GM18861 (cell line): ENCODE measurements around the gene GALT.

Source experiments
- ATAC-seq: cut with Tn5 transposase; IDR thresholded peaks from one replicate; pipeline ENCODE4 v1.9.1; 2021; ENCODE audit not compliant: unreplicated experiment

The GALT gene

DNA sequence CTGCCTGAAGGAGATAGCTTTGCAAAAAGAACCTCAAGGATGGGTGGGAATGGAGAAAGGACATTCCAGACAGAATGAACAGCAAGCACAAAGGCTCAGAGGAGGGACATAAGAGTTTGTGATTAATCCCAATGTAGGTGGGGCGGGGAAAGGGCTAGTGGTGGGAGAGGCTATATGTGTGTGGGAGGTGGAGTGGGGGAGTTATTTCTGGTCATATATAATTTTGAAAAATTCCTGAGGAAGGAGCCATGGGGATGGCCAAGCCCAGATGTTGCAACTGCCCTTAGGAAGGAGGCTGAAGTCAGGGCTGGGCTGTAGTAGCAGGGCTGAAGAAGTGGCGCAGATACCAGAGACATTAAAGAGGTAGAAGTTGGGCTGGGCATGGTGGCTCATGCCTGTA, 29.4 kb downstream of the GALT start:
- no peak for ATAC-seq

DNA sequence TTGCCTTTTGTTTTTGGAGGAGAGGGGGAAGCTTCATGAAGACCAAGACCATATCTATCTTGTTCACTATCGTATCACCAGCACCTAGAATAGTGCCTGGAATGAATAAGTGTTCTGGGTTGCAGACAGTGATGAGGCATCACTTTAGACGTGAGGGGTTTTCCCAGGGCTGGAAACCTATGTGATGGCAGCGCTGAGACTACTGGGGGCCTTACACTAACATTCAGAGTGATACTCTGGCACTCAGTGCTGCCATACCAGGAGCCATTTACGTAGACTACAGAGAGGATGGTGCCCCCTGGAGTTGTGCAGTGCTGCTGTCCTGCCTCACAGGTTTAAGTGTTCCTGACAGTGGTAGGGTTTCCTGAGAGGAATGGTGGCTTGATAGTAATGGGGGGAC, 37.7 kb downstream of the GALT start:
- no peak for ATAC-seq

- no peak for ATAC-seq
Measured at GRCh38 chr9:34684816-34685215, 38.3 kb downstream of the GALT start.

GRCh38 chr9:34685591-34685990, 39.1 kb downstream of the GALT start:
- ATAC-seq: no peak

- ATAC-seq: no peak
Measured at GRCh38 chr9:34686231-34686630, 39.8 kb downstream of the GALT start.

DNA sequence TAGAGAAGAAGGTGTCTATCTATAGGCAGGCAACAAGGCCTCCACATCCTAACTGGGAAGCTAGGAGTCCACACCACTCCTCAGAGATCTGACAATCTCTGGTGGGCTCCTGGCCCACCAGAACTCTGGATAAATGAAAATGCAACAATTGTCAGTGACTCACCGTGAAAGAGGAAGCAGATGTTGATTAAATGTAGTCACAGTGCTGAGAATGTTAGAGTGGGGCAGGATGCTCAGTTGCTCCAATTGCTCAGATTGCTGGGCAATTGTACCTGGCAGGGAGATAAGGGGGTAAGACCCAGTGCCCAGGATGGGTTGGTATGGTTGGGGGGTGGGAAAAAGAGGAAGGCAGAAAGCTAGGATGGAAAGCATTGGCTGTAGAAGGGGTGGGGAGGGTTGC, 40.3 kb downstream of the GALT start:
- no peak for ATAC-seq

GRCh38 chr9:34687276-34688030, 41.0 kb downstream of the GALT start:
- no peak for ATAC-seq

GRCh38 chr9:34688329-34689115, 42.0 kb downstream of the GALT start:
- no peak for ATAC-seq

GRCh38 chr9:34689116-34689470, 42.6 kb downstream of the GALT start:
- no peak for ATAC-seq

- ATAC-seq: no peak
Measured at GRCh38 chr9:34689512-34689911, 43.0 kb downstream of the GALT start.

GRCh38 chr9:34690983-34691935, 44.8 kb downstream of the GALT start, which contains the start of gene CCL19:
TSS of gene CCL19 (minus strand) at chr9:34691276. CDS start at chr9:34691139, 137 bp downstream.
- no peak for ATAC-seq

DNA sequence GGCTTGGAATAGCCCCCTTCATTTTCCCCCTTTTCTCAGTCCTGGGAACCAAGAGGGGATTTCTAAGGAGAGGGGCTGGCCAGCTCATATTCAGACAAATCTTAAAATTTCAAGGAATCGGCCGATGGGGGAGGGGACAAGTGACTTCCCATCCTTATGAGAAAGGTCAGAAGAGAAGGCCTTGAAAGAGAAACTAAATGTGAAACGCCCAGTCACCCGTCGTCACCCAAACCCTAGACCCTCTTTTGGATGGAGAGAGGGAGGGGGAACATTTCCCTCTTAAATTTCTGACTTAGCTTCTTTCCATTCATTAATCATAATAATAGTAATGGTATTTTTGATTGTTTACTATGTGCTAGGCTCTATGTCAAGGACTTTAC, 45.5 kb downstream of the GALT start:
- ATAC-seq: no peak

DNA sequence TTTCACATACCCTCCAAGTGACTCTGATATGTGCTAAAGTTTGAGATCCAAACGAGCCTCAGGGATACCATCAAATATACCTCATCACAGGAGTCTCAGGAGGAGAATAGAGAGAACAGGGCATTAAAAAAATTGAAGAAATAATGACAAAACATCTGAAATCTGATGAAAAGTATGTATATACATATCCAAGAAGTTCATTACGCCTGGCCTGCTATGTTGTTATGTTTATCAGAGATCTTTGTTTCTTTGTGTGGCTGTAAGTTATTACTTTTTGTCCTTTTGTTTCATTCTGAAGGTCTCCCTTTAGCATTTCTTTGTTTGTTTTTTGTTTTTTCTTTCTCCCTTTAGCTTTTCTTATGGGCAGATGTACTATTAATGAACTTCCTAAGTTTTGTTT, 47.1 kb downstream of the GALT start:
- ATAC-seq: no peak

DNA sequence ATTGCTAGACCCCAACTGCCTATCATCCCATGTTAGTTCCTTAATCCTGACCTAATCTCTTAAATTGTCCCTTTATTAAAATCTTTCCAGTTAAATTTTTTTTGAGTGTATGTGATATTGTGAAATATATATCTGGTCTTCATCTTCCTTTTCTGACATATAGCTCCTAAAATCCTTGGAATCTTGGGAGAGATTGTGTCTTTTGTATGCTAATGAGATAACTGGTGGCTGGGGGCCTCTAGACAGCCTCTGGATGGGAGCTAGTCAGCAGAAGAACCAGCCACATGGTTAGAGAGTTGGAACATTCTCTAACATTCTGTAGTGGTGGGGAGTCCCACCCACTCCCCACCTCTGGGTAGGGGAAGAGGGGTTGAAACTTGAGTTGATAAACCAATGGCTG, 48.3 kb downstream of the GALT start:
- ATAC-seq: no peak
